Omental fat pad (tissue), 4 donors: ENCODE measurements around the gene KIF17. TPM values are rescaled to one million over a fixed set of nuclear protein-coding genes. Genes with fewer than 3 reads are reported as not detected.
A peak's percentile ranks its signal among the peaks of the same experiment; 100 is the strongest.

Experiments used
- ATAC-seq: fragments of 150-250 bp; one replicate; pipeline ENCODE4 v1.9.1; 2016; ENCODE audit warnings: mild to moderate bottlenecking, moderate library complexity; ENCODE audit not compliant: low FRiP score
- DNase-seq: peaks from one replicate; pipeline ENCODE4 v3.0.0-alpha.2; 2019; ENCODE audit warnings: low spot score
- CTCF ChIP-seq, 3 donors: fragments of 450-650 bp; IDR thresholded peaks; one replicate each; pipeline ENCODE4 v1.5.1; 2016 to 2017; ENCODE audit warnings: antibody characterized with exemption in 3 of 3, mild to moderate bottlenecking in 3 of 3, moderate library complexity in 2 of 3
- total RNA-seq, 4 donors: library from RNA; depleted of rRNA; stranded (reverse); fragments of >200 nt; gene quantifications; one replicate each; pipeline ENCODE4 v1.1.0, GENCODE V29; 2016

The KIF17 gene
- total RNA-seq, 4 donors from 2014 or later: 2.6 to 14.8 (median 4.1) TPM

GRCh38 chr1:20740781-20741180 lies 23.0 kb upstream of the KIF17 start:
- no peak for TF ChIP-seq CTCF (IDR thresholded peaks at IDR 0.05)
- ATAC-seq (no peak), DNase-seq (no peak)

- ATAC-seq (peak; percentile 63), DNase-seq (no peak)
- TF ChIP-seq CTCF (IDR thresholded peaks at IDR 0.05): no peak
Observed at GRCh38 chr1:20739225-20739624, 21.4 kb upstream of the KIF17 start.

GRCh38 chr1:20735581-20736111 lies 17.8 kb upstream of the KIF17 start:
- DNase-seq (no peak), ATAC-seq (no peak)
- no peak for TF ChIP-seq CTCF (IDR thresholded peaks at IDR 0.05)

GRCh38 chr1:20733360-20733975 lies 15.7 kb upstream of the KIF17 start:
- ATAC-seq (no peak), DNase-seq (no peak)
- no peak for TF ChIP-seq CTCF (IDR thresholded peaks at IDR 0.05)

- DNase-seq (peak; percentile 92), ATAC-seq (peak; percentile 88)
- no peak for TF ChIP-seq CTCF (IDR thresholded peaks at IDR 0.05)
Observed at GRCh38 chr1:20732588-20733359, 15.0 kb upstream of the KIF17 start, which contains the start of gene SH2D5. SH2D5 (minus strand) TSS chr1:20732703; CDS start chr1:20728044, 4,659 bp downstream.

GRCh38 chr1:20732071-20732587 lies 14.3 kb upstream of the KIF17 start:
- no peak for TF ChIP-seq CTCF (IDR thresholded peaks at IDR 0.05)
- ATAC-seq: peak; percentile 72
- no peak for DNase-seq
